ENCODE data around the gene COA6. TPM values are rescaled to one million over a fixed set of nuclear protein-coding genes. Genes with fewer than 3 reads are reported as not detected.

Gene COA6
- total and polyA plus RNA-seq, 2 of the 13 experiments (the other 11 are each of a cell fraction or from before 2014, with no cell fraction given) = 32.4 to 104 TPM

DNA sequence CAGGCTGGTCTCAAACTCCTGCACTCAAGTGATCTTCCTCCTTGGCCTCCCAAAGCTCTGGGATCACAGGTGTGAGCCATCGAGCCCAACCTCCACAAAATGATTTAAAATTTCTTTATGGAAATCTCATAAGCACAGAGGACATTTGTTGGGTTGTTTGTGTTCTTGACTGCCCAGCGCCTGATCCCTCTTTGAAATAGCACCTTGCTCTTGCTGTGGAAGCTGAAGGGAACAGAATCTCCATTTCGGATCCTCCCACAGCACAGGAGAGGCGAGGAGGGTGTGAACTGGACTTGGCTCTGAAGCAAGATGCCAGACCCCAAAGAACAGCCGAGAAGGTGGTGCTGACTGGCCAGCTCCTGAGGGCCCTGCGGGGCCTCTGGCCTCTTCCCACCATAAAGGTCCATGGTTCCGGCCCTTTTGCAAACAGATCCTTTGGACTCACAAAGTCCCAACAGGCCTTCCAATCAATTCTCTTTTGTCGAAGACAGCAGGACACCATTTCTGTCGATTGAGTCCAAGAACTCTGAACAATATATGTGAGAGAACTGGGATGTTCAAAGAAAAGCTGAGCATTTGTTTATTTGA is 45.6 kb upstream of the COA6 start (continued):
- no peak for TF ChIP-seq MBNL3 (CRISPR knock-in tag; conservative IDR thresholded peaks at IDR 0.05)
- TF ChIP-seq ZNF10 (CRISPR knock-in tag; IDR thresholded peaks at IDR 0.05; ENCODE audit: borderline replicate concordance, low read depth) = no peak
- peak; percentile 74 for TF ChIP-seq YEATS2 (CRISPR knock-in tag; IDR thresholded peaks at IDR 0.05; ENCODE audit: borderline replicate concordance)
- no peak for TF ChIP-seq ZNF431 (CRISPR knock-in tag; IDR thresholded peaks at IDR 0.05; ENCODE audit: borderline replicate concordance, low read depth)
- TF ChIP-seq ZNF432 (CRISPR knock-in tag; IDR thresholded peaks at IDR 0.05; ENCODE audit: borderline replicate concordance) = no peak
- TF ChIP-seq HIVEP1 (CRISPR knock-in tag; IDR thresholded peaks at IDR 0.05) = peak; percentile 53; the same call in 1 of the 2 replicates
- no peak for TF ChIP-seq PAX8 (CRISPR knock-in tag; IDR thresholded peaks at IDR 0.05; ENCODE audit: borderline replicate concordance)
- TF ChIP-seq, protein P1, sequence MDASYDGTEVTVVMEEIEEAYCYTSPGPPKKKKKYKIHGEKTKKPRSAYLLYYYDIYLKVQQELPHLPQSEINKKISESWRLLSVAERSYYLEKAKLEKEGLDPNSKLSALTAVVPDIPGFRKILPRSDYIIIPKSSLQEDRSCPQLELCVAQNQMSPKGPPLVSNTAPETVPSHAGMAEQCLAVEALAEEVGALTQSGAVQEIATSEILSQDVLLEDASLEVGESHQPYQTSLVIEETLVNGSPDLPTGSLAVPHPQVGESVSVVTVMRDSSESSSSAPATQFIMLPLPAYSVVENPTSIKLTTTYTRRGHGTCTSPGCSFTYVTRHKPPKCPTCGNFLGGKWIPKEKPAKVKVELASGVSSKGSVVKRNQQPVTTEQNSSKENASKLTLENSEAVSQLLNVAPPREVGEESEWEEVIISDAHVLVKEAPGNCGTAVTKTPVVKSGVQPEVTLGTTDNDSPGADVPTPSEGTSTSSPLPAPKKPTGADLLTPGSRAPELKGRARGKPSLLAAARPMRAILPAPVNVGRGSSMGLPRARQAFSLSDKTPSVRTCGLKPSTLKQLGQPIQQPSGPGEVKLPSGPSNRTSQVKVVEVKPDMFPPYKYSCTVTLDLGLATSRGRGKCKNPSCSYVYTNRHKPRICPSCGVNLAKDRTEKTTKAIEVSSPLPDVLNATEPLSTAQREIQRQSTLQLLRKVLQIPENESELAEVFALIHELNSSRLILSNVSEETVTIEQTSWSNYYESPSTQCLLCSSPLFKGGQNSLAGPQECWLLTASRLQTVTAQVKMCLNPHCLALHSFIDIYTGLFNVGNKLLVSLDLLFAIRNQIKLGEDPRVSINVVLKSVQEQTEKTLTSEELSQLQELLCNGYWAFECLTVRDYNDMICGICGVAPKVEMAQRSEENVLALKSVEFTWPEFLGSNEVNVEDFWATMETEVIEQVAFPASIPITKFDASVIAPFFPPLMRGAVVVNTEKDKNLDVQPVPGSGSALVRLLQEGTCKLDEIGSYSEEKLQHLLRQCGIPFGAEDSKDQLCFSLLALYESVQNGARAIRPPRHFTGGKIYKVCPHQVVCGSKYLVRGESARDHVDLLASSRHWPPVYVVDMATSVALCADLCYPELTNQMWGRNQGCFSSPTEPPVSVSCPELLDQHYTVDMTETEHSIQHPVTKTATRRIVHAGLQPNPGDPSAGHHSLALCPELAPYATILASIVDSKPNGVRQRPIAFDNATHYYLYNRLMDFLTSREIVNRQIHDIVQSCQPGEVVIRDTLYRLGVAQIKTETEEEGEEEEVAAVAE (CRISPR knock-in tag; IDR thresholded peaks at IDR 0.05; ENCODE audit: borderline replicate concordance) = peak; percentile 63; the same call in 1 of the 2 replicates
- TF ChIP-seq, protein P2, sequence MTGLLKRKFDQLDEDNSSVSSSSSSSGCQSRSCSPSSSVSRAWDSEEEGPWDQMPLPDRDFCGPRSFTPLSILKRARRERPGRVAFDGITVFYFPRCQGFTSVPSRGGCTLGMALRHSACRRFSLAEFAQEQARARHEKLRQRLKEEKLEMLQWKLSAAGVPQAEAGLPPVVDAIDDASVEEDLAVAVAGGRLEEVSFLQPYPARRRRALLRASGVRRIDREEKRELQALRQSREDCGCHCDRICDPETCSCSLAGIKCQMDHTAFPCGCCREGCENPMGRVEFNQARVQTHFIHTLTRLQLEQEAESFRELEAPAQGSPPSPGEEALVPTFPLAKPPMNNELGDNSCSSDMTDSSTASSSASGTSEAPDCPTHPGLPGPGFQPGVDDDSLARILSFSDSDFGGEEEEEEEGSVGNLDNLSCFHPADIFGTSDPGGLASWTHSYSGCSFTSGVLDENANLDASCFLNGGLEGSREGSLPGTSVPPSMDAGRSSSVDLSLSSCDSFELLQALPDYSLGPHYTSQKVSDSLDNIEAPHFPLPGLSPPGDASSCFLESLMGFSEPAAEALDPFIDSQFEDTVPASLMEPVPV (CRISPR knock-in tag; IDR thresholded peaks at IDR 0.05) = peak; percentile 30; the same call in 1 of the 2 replicates
- TF ChIP-seq ZNF337 (CRISPR knock-in tag; IDR thresholded peaks at IDR 0.05; ENCODE audit: borderline replicate concordance, low read depth) = no peak
- 0 out of 2 replicates have a peak, but pooled peaks have one; percentile 27 for TF ChIP-seq ZNF224 (CRISPR knock-in tag; IDR thresholded peaks at IDR 0.05)
- TF ChIP-seq, protein P3, sequence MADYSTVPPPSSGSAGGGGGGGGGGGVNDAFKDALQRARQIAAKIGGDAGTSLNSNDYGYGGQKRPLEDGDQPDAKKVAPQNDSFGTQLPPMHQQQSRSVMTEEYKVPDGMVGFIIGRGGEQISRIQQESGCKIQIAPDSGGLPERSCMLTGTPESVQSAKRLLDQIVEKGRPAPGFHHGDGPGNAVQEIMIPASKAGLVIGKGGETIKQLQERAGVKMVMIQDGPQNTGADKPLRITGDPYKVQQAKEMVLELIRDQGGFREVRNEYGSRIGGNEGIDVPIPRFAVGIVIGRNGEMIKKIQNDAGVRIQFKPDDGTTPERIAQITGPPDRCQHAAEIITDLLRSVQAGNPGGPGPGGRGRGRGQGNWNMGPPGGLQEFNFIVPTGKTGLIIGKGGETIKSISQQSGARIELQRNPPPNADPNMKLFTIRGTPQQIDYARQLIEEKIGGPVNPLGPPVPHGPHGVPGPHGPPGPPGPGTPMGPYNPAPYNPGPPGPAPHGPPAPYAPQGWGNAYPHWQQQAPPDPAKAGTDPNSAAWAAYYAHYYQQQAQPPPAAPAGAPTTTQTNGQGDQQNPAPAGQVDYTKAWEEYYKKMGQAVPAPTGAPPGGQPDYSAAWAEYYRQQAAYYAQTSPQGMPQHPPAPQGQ (CRISPR knock-in tag; IDR thresholded peaks at IDR 0.05; ENCODE audit: borderline replicate concordance) = no peak
- no peak for TF ChIP-seq RFX3 (CRISPR knock-in tag; IDR thresholded peaks at IDR 0.05)
- TF ChIP-seq ZNF160 (CRISPR knock-in tag; IDR thresholded peaks at IDR 0.05) = peak; percentile 59; the same call in 1 of the 2 replicates
- no peak for TF ChIP-seq ZNF713 (CRISPR knock-in tag; IDR thresholded peaks at IDR 0.05)
- TF ChIP-seq, protein P4, sequence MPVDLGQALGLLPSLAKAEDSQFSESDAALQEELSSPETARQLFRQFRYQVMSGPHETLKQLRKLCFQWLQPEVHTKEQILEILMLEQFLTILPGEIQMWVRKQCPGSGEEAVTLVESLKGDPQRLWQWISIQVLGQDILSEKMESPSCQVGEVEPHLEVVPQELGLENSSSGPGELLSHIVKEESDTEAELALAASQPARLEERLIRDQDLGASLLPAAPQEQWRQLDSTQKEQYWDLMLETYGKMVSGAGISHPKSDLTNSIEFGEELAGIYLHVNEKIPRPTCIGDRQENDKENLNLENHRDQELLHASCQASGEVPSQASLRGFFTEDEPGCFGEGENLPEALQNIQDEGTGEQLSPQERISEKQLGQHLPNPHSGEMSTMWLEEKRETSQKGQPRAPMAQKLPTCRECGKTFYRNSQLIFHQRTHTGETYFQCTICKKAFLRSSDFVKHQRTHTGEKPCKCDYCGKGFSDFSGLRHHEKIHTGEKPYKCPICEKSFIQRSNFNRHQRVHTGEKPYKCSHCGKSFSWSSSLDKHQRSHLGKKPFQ (CRISPR knock-in tag; IDR thresholded peaks at IDR 0.05; ENCODE audit: insufficient replicate concordance) = peak; percentile 99
- TF ChIP-seq CREB1 (IDR thresholded peaks at IDR 0.05) = no peak
- peak; percentile 61; the same call in 1 of the 2 replicates for TF ChIP-seq CREB1 (CRISPR knock-in tag; IDR thresholded peaks at IDR 0.05)
- TF ChIP-seq CENPX (CRISPR knock-in tag; IDR thresholded peaks at IDR 0.05) = no peak
- TF ChIP-seq AKAP8 (CRISPR knock-in tag; IDR thresholded peaks at IDR 0.05) = no peak
- no peak for TF ChIP-seq GTF2F1 (IDR thresholded peaks at IDR 0.05; ENCODE audit: low read length)

Measured in HepG2 (cell line).